Right renal cortex interstitium (tissue), 3 donors: ENCODE measurements around the gene ZNF791. TPM values are rescaled to one million over a fixed set of nuclear protein-coding genes. Genes with fewer than 3 reads are reported as not detected.
"Not testable (repeated sequence)": the region's sequence is repeated elsewhere in the genome, so short reads cannot be mapped to it uniquely, and the experiment has no call there.

Experiments
- DNase-seq, 3 donors: peaks; one replicate each; pipeline ENCODE4 v3.0.0-alpha.2; 2013; ENCODE audit warnings: low read depth in 3 of 3, low spot score in 2 of 3
- polyA plus RNA-seq, 3 donors: library from polyadenylated mRNA; unstranded; fragments of 120-200 nt; gene quantifications; one replicate each; pipeline ENCODE4 v1.2.1, GENCODE V29; 2013; ENCODE audit not compliant: insufficient read length in 3 of 3

Gene ZNF791
- polyA plus RNA-seq: 10 to 100 TPM; 21.3 to 25.4 (median 23.2) TPM

- peak; percentile 96 to 97 (median 96) for DNase-seq
Measured at GRCh38 chr19:12610540-12611360, at the start of gene ZNF791, which contains the start of gene ZNF490. TSS of gene ZNF791 (plus strand) at chr19:12610920. CDS start at chr19:12611080, 160 bp downstream. TSS of gene ZNF490 (minus strand) at chr19:12610813. CDS start at chr19:12610680, 133 bp downstream.

DNA sequence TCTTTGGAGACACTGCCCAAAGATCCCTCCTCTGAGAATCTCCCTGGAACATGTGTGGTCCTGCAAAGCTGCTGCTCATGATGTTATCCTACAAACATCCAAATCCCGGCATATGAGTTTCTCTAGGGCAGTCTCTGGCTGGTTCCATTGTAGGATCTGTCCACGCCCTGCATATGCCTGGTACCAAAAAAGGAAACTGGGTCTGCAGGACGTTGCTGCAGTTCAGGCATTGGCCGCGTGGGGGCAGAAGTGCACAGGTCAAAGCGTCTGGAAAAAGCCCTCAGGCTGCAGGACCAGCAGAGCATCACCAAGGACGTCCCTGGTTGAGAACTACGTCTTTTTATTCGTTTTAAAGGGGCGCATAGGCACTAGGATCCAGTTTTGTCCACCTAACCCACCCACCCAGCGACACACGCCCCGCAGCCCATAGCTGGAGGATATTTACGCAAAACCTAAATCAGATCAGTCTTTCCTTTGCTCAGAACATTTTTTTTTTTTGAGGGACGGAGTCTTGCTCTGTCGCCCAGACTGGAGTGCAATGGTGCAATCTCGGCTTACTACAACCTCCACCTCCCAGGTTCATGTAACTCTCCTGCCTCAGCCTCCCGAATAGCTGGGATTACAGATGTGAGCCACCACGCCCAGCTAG is 46.6 kb upstream of the ZNF791 start:
- DNase-seq: peak; percentile 58 to 80 (median 68)

GRCh38 chr19:12566380-12566779 is 44.3 kb upstream of the ZNF791 start:
- DNase-seq: not testable (repeated sequence)

DNA sequence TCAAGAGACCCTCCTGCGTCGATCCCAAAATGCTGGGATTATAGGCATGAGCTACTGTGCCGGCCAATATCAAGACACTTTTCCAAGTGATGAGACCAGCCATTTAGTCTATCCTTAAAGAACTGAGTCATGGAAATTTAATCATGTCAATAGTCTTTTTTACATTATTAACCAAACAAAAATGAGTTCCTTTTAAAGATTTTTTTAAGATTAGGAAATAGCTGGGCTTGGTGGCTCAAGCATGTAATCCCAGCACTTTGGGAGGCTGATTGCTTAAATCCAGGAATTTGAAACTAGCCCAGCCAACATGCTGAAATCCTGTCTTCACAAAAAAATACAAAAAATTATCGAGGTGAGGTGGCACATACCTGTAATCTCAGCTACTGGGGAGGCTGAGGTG is 42.8 kb upstream of the ZNF791 start:
- no peak for DNase-seq

DNA sequence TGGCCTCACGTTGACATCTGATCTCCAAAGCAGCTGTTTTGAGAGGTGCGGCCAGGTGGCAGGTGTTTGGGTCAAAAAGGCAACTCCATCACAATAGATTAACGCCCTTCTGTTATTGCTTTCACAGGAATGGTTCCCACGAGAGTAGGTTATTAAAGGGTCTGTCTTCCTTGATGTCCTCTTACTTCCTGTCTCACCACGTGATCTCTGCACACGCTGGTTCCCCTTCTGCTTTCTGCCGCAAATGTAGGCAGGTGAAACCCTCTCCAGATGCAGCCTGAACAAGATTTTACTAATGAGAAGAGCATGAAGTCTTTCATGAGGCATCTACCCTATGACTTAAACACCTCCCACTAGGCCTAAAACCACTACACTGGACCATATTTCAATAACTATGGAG is 36.7 kb upstream of the ZNF791 start:
- DNase-seq: no peak

DNA sequence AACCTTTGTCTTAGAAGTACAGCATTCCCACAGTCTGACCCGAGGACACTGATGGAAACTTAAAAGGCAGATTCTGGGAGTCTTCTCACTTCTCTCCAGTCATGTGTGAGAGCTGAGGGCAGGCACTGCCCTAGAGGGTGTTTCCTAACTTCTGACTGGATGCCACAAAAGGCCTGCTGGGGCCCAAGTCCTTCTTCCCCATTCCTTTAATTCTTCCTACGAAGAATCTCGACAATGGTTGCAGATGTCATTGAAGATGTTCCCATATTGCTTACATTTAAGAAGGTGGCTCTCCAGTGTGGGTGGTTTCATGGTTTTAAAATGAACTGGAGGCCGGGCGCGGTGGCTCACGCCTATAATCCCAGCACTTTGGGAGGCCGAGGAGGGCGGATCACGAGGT is 32.1 kb upstream of the ZNF791 start:
- no peak for DNase-seq

GRCh38 chr19:12580180-12580694 is 30.5 kb upstream of the ZNF791 start:
- DNase-seq: no peak

- DNase-seq: no peak
Measured at GRCh38 chr19:12581100-12581499, 29.6 kb upstream of the ZNF791 start.

DNA sequence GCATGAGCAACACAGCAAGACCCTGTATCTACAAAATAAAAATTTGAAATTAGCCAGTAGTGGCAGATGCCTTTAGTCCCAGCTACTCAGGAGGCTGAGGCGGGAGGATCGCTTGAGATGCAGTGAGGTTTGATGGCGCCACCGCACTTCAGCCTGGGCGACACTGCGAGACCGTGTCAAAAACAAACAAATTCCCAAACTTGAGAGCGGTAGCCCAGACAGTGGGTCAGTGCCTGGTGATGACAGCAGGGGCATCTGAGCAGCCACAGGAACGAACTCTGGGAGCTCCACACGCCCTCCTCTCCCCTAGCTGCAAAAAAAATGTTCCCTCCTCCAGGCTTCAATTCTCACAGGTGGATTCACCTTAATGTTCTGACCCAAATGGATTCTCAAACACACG is 14.2 kb upstream of the ZNF791 start:
- no peak for DNase-seq

DNA sequence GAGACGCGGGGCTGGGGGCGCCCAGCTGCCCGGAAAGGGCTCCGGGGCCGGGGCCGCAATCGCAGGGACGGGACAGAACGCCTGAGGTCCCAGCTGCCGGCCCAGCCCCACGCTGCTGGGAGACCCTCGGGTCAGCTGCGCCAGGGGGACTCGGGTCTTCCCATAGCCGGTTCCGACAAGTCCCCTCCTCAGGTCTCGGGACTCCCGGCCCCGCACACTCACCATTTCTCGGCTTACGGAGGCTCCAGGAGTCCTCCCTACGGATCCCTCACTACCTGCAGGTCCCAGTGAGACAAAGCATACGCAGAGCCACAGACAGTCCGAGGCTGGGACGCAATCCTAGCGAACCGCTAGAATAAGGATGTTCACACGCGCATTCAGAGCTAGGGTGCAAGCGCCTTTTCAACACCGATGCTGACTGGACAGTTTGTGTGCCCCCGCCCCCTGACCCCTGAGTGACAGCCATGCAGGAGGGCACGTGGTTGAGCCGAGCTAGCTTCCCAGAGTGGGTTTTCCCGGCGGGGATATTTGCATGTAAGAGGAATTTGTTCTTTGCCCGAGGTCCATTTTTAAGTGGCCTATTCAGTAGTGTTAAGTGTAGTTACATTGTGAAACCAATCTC is 13.7 kb upstream of the ZNF791 start:
- DNase-seq: no peak

DNA sequence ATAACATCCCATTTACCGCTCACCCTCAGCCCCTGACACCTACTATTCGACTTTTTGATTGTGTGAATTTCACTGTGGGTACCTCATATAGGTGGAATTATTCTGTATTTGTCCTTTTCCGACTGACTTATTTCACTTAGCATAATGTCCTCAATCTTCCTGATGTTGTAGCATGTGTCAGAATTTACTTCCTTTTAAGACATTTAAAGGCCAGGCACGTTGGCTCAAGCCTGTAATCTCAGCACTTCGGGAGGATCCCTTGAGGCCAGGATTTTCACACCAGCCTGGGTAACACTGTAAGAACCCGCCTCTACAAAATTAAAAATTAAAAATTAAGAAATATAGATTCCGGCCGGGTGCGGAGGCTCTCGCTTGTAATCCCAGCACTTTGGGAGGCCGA is 13.1 kb upstream of the ZNF791 start:
- no peak for DNase-seq

DNA sequence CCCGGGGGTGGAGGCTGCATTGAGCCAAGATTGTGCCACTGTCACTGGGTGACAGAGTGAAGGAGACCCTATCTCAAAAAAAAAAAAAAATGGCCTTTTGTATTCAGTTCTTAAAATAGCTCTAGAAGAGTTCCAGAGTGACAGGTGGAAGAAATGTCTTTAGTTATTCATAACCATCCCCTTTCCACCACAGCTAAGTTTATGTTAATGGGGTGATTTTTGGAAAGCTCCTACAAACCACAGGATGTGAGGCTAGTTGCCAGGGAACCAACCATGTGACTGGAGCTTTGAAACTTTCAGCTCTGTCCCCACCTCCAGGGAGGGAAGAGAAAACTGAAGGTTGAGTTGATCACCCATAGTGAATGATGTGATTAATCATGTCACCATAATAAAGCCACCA is 7.0 kb upstream of the ZNF791 start:
- no peak for DNase-seq

- DNase-seq: no peak
Measured at GRCh38 chr19:12606796-12607195, 3.9 kb upstream of the ZNF791 start.

DNA sequence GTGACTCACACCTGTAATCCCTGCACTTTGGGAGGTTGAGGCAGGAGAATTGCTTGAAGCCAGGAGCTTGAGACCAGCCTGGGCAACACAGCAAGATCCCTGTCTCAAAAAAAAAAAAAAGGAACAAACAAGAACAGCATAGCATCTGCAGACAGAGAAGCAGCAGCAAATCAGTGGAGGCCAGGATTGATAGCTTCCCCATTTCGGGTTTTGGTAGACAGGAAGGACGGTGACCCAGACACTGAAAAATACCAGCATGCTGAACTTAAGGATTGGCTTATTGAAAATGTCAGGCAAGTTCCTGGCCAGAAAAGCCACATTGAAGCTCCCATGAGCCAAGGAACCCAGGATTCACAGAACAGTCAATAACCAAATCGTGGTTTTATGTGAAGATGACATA is 3.1 kb upstream of the ZNF791 start:
- DNase-seq: no peak

- DNase-seq: peak; percentile 69 to 71 (median 71)
Measured at GRCh38 chr19:12611361-12611699, 610 bp downstream of the ZNF791 start.

DNA sequence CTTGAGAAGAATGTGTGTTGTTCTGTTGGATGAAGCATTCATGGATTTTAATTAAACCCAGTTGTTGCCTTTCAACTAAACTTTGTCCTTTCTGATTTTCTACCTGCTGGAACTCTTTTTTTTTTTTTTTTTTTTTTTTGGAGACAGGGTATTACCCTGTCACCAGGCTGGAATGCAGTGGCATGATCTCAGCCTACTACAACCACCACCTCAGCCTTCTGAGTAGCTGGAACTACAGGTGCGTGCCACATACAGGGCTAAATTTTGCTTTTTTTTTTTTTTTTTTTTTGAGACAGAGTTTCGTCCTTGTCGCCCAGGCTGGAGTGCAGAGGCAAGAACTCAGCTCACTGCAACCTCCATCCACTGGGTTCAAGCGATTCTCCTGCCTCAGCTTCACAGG is 6.9 kb downstream of the ZNF791 start:
- DNase-seq: no peak

- DNase-seq: not testable (repeated sequence)
Measured at GRCh38 chr19:12621253-12622024, 10.7 kb downstream of the ZNF791 start.

GRCh38 chr19:12623361-12624031 is 12.8 kb downstream of the ZNF791 start:
- no peak for DNase-seq

GRCh38 chr19:12626958-12627357 is 16.2 kb downstream of the ZNF791 start:
- DNase-seq: no peak
